Activated naive CD4-positive, alpha-beta T cell treated with anti-CD3 and anti-CD28 coated beads, Interleukin-2, amount 50 U/mL, for 16 hours (primary cell): ENCODE data around the gene HEG1.

Source experiments
- DNase-seq: peaks from one replicate; pipeline ENCODE4 v3.0.0-alpha.2; 2020

The HEG1 gene

GRCh38 chr3:125068265-125068664 lies 12.5 kb upstream of the HEG1 start:
- no peak for DNase-seq

DNA sequence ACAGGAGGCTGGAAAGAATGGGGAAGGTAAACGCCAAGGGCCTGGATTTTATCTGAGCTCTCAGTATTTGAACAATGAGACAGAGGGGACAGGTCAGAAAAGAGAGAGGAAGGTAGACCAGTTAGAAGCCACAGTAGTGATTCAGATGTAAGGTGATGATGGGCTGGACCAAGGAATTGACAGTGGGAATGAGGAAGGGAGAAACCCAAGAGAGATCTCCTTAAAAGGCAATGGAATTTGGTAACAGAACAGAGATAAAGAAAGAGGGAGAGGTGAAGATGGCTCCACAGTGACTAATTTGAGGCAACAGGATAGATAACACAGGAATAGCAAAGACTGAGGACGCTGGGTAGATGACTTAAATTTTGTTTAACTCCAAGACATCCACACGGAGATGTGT lies 11.4 kb upstream of the HEG1 start:
- no peak for DNase-seq

DNA sequence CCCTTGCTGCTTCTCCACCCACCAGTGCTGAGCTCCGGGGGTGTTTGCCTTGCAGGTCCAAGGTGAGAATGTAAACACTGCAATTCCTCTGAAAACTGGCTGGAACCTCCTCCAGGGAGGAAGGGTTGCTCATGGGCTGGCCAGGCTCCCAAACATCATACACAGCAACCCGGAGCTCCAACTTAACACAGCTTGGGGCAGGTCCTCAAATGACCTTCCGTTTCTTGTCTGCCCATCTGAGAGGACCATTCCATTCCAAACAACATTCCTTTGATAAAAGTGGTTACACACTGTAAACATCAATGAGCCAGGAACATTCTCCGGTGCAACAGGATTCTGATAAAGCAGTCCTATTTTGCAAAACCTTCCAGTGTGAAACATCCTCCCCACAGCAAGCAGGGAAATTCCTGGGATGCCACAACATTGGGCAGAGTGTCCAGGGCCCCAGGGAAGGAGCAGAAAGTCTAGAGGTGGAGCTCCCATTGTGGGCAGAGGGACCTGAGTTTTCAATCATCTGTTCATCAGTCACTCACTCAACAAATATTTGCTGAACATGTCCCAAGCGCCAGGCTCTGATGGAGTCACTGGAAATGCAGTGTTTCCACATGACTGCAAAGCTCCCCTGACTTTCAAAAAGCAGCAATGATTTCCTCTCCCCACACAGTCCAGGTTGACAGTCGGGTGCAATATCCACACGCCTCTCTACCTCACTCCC lies 7.3 kb upstream of the HEG1 start:
- no peak for DNase-seq

DNA sequence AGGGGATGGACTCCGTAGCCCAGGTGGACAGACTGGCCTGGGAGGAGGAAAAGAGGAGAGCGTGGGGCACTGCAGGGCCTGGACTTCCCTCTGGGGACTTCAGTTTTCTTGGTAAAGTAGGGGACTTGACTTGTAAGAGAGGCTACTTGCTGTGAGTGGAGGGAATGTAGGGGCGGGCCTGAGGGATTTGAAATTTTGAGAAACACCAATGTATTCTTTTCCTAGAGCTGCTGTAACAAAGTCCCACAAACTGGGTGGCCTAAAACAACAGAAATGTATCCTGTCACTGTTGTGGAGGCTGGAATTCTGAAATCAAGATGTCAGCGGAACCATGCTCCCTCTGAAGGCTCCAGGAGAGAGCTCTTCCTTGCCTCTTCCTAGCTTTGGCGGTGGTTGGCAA lies 5.8 kb upstream of the HEG1 start:
- DNase-seq: no peak

DNA sequence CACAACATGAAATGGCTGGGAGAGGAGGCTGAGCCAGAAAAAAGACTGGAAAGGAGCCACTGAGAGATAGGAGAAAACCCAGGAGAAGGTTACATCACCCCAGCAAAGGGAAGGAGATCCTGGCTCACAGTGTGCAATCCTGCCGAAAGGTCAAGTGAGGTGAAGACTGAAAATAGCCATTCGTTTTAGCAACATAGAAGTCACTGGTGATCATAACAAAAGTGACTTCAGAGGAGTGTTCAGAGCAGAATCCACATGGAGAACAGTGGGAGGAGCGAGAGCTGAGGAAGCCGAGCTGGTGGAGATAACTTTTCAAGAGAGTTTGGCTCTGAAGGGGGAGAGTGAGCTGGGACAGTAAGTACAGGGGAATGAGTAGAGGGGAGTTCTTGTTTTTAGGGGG lies 5.4 kb upstream of the HEG1 start:
- no peak for DNase-seq

DNA sequence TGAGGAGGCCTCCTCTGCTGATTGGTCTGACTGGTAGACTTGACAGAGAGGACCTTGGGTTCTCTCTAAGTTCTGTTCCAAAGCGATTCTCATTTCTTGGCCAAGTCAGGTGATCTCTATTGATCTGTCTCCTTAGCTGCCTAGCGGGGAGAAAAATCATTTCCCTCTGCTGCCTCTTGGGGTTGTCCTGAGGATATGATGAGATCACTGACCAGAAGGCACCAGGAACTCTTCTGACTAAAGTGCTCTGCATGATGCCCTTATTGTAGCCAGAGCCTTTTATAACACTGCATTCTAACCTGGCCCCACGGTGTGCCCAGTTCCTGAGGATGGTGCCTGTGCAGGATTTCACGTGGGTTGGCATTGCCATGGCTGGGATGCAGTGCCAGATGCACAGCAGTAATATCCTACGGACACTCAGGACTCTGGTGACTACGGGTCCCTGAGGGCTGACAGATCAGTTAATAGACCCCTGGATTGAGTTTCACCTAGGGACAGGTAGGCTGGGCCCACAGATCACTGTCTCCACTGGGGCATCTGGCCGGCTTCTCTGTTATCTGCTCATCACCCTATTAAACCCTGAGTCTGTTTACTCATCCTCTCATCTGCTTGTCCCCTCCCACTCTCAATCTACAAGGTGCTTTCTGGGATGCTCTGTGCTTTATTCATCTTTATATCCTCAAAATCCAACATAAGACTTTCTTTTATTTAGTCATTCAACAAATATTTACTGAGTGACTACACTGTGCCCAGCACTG lies 3.9 kb upstream of the HEG1 start:
- DNase-seq: no peak

GRCh38 chr3:125058959-125059358 lies 3.2 kb upstream of the HEG1 start:
- no peak for DNase-seq

- no peak for DNase-seq
Observed at GRCh38 chr3:125058529-125058928, 2.7 kb upstream of the HEG1 start.

DNA sequence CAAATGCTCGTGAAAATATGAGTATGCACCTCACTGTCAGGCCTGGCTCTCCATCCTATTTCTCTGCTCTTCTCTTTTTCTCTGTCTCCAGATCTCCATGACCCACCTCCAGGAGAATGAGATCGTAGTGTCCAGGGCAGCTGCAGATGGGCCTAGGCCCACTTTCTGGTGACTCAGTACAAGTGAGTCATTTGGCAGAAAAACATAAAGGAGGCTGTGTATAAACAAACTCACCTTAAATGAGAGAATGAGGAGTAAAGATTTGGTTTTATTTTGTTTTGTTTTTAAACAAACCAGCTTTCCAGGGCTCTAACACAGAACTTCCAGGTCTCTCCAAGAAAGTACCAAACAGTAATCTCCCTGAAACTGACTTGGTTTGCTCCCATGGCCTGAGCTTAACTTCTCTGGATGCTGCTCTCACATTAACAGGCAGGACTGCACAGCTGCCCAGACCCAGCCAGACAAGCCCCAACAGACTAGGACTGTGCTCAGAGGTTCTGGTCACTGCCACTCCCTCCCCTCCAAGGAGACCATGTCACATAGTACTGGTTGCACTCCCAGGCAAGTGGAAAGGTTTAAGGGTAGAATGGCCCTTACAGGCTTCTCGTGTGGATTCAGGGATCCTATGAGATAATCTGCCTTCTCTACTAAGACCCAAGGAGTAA lies 1.5 kb upstream of the HEG1 start:
- DNase-seq: no peak

GRCh38 chr3:125055331-125055912 lies 375 bp downstream of the HEG1 start:
- peak; percentile 40 for DNase-seq

DNA sequence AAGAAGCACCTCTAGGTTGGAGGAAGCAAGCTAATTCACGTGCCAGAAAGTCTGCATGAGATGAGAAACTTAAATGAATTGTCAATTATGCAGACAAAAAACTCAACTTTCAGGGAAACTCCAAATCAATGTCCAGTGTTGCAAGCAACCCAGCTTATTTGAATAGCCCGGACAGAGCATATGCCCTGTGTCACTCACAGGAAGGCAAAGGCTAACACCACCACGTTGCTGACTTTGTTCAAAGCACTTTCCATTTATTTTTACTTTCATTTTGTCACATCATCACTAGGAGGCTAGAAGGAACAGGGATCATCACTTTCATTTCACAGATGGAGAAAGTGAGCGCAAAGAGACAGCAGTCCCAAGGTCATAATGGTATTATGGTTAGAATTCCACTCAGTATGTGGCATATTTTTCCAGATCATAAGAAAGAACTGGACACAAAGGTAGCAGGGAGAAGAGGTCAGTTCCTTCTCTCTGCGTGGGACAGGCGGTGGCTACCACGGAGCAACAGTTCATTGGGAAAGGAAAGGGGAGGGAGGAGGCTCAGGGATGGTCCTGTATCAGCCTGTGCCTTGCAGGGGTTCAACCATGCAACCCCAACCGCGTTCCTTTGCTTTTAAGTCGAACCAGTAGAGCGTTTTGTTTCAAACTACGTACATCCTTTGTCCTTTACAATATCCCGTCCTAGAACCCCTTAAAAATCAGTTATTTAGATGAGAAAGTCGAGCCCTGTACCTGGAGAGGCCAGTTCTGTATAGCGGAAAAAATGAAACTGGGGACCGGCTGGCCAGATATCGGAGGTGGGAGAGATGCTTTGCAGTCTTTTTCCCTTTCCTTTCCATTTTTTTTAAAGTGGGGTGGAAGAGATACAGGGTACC lies 1.1 kb downstream of the HEG1 start:
- DNase-seq: no peak

- no peak for DNase-seq
Observed at GRCh38 chr3:125054062-125054448, 1.7 kb downstream of the HEG1 start.

GRCh38 chr3:125053304-125053699 lies 2.5 kb downstream of the HEG1 start:
- no peak for DNase-seq

- no peak for DNase-seq
Observed at GRCh38 chr3:125052624-125053303, 3.0 kb downstream of the HEG1 start.

GRCh38 chr3:125051715-125052581 lies 3.8 kb downstream of the HEG1 start:
- peak; percentile 45 for DNase-seq

DNA sequence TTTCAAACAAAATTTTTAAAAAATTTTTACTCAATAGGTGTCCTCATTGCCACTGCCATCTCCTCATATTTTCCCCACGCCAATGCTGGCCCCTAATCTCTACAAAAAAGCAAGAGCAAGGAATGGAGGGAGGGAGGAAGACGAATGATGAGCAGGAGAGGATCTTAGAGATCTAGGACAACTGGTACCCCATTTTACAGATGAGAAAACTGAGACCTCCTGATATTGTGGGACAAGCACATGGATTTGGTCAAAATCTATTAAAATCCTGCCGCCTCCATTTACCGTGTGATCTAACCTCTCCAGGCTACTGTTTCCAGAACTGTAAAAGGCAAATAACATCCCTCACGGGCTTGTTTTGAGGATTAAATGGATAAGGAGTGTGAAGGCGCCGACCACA lies 4.6 kb downstream of the HEG1 start:
- DNase-seq: no peak

- no peak for DNase-seq
Observed at GRCh38 chr3:125050488-125051090, 5.2 kb downstream of the HEG1 start.

GRCh38 chr3:125048282-125048681 lies 7.5 kb downstream of the HEG1 start:
- DNase-seq: no peak

GRCh38 chr3:125045965-125046364 lies 9.8 kb downstream of the HEG1 start:
- no peak for DNase-seq

GRCh38 chr3:125045194-125045593 lies 10.6 kb downstream of the HEG1 start:
- DNase-seq: no peak
